HCT116 (cell line): ENCODE results near the gene SSR2. TPM values are rescaled to one million over a fixed set of nuclear protein-coding genes. Genes with fewer than 3 reads are reported as not detected.

Source experiments
- ATAC-seq: fragments of 200-7000 bp; cut with Tn5 transposase; 2 replicates; pipeline ENCODE4 v1.9.1; 2020; ENCODE audit warnings: mild to moderate bottlenecking, moderate library complexity
- BruUV-seq: library from RNA; stranded (reverse); fragments of 400-500 nt; replicated peaks from 2 replicates; lab custom pipeline; 2021; lab: Mats Ljungman, UMichigan
- CTCF ChIA-PET: fragments of 300-600 bp; sonication (Branson Sonifier 250); formaldehyde crosslinking; loops from one replicate; lab custom pipeline; 2021; ENCODE audit warnings: antibody characterized with exemption; lab: Charles Lee
- POLR2A ChIA-PET: fragments of 300-600, 350-600 bp; sonication (Branson Sonifier 250); formaldehyde crosslinking; loops from one replicate; lab custom pipeline; 2021; ENCODE audit warnings: antibody characterized with exemption; lab: Charles Lee
- RAD21 ChIA-PET, 2 experiments: fragments of 300-600 bp; sonication (Branson Sonifier 250); formaldehyde crosslinking; loops; one replicate each; lab custom pipeline; 2023; ENCODE audit warnings: low total read pairs in 2 of 2; ENCODE audit not compliant: uncharacterized antibody in 2 of 2, unreplicated experiment in 2 of 2, low non-redundant PET in 1 of 2; lab: Charles Lee
- DNase-seq: peaks from one replicate; pipeline ENCODE4 v3.0.0-alpha.2; 2010; ENCODE audit warnings: low read depth, low spot score
- H2AFZ ChIP-seq: fragments of 200-600 bp; shearing (Covaris generic), sonication (generic); 2 replicates; pipeline ENCODE4 v1.6.1; 2017; ENCODE audit warnings: low read depth, mixed run types, mixed read lengths, antibody characterized with exemption, low read length; ENCODE audit not compliant: poor library complexity, severe bottlenecking
- H3K27ac ChIP-seq: 2 replicates; pipeline ENCODE4 v1.5.1; 2012; ENCODE audit warnings: low read depth, low read length
- H3K27me3 ChIP-seq: fragments of 200-600 bp; sonication (generic); 2 replicates; pipeline ENCODE4 v1.6.1; 2016; ENCODE audit warnings: mixed run types, low read length, mixed read lengths; ENCODE audit not compliant: insufficient read depth
- H3K36me3 ChIP-seq, 2 experiments: fragments of 200-500 bp in 1 of 2; fragments of 200-600 bp in 1 of 2; sonication (Bioruptor generic) in 1 of 2; sonication (generic) in 1 of 2; 2 replicates each; pipeline versions ENCODE4 v1.5.1 to v1.6.1; 2014 to 2016; ENCODE audit warnings: low read length in 2 of 2, inconsistent platforms in 1 of 2, mixed read lengths in 1 of 2, mixed run types in 1 of 2; ENCODE audit not compliant: insufficient read depth in 2 of 2, control insufficient read depth in 1 of 2
- H3K4me1 ChIP-seq, 2 experiments: fragments of 200-600 bp in 1 of 2; sonication (generic) in 1 of 2; 2 replicates each; pipeline versions ENCODE4 v1.5.1 to v1.6.1; 2012 to 2017; ENCODE audit warnings: low read length in 2 of 2, inconsistent platforms in 1 of 2, mild to moderate bottlenecking in 1 of 2, mixed read lengths in 1 of 2, mixed run types in 1 of 2, moderate library complexity in 1 of 2; ENCODE audit not compliant: insufficient read depth in 2 of 2, control insufficient read depth in 1 of 2
- H3K4me2 ChIP-seq: fragments of 200-600 bp; sonication (generic); 2 replicates; pipeline ENCODE4 v1.6.1; 2017; ENCODE audit warnings: mixed run types, low read length, mixed read lengths
- H3K4me3 ChIP-seq, 2 experiments: fragments of 200-600 bp in 1 of 2; sonication (generic) in 1 of 2; replicated peaks in 1 of 2; 2 replicates each; pipeline ENCODE4 v1.5.1; 2011 to 2016; ENCODE audit warnings: low read length in 2 of 2, control low read depth in 1 of 2, low read depth in 1 of 2, mild to moderate bottlenecking in 1 of 2, mixed read lengths in 1 of 2, mixed run types in 1 of 2
- H3K79me2 ChIP-seq: fragments of 200-600 bp; sonication (generic); 2 replicates; pipeline ENCODE4 v1.6.1; 2017; ENCODE audit warnings: mild to moderate bottlenecking, mixed run types, low read length, moderate library complexity, mixed read lengths; ENCODE audit not compliant: insufficient read depth
- H3K9ac ChIP-seq: fragments of 200-600 bp; sonication (generic); 2 replicates; pipeline ENCODE4 v1.6.1; 2016; ENCODE audit warnings: low read length, mixed read lengths
- H3K9me2 ChIP-seq: fragments of 200-600 bp; sonication (generic), shearing (Covaris generic); 2 replicates; pipeline ENCODE4 v1.6.1; 2017; ENCODE audit warnings: mixed run types, mild to moderate bottlenecking, moderate library complexity; ENCODE audit not compliant: insufficient read depth
- H3K9me3 ChIP-seq, 2 experiments: fragments of 200-500 bp in 1 of 2; fragments of 200-600 bp in 1 of 2; sonication (Bioruptor generic) in 1 of 2; sonication (generic) in 1 of 2; 2 replicates each; pipeline ENCODE4 v1.6.1; 2014 to 2017; ENCODE audit warnings: low read length in 2 of 2, mixed read lengths in 2 of 2, inconsistent platforms in 1 of 2, low read depth in 1 of 2, mild to moderate bottlenecking in 1 of 2, mixed run types in 1 of 2, moderate library complexity in 1 of 2; ENCODE audit not compliant: control insufficient read depth in 1 of 2, insufficient read depth in 1 of 2
- H4K20me1 ChIP-seq: fragments of 200-600 bp; sonication (generic), shearing (Covaris generic); 2 replicates; pipeline ENCODE4 v1.6.1; 2017; ENCODE audit warnings: mixed run types, mild to moderate bottlenecking, moderate library complexity; ENCODE audit not compliant: insufficient read depth
- CEBPB ChIP-seq: IDR thresholded peaks from 2 replicates; pipeline ENCODE4 v1.6.1; 2012; ENCODE audit warnings: low read depth
- CTCF ChIP-seq, 3 experiments: fragments of 200-600 bp in 1 of 3; sonication (generic) in 1 of 3; IDR thresholded peaks in 2 of 3; conservative IDR thresholded peaks in 1 of 3; 2 replicates each; pipeline ENCODE4 v1.5.1; 2012 to 2017; ENCODE audit warnings: low read depth in 2 of 3, low read length in 2 of 3, antibody characterized with exemption in 1 of 3, borderline replicate concordance in 1 of 3, control low read depth in 1 of 3, mild to moderate bottlenecking in 1 of 3, mixed read lengths in 1 of 3, mixed run types in 1 of 3, moderate library complexity in 1 of 3; ENCODE audit not compliant: insufficient read depth in 1 of 3
- EGR1 ChIP-seq: IDR thresholded peaks from 2 replicates; pipeline ENCODE4 v1.6.1; 2012; ENCODE audit warnings: low read depth
- ELF1 ChIP-seq: IDR thresholded peaks from 2 replicates; pipeline ENCODE4 v1.6.1; 2012; ENCODE audit warnings: low read depth, borderline replicate concordance
- EZH2 ChIP-seq: fragments of 200-600 bp; sonication (generic); IDR thresholded peaks from 2 replicates; pipeline ENCODE4 v1.6.1; 2017; ENCODE audit warnings: antibody characterized with exemption, mixed run types
- EZH2phosphoT487 ChIP-seq: fragments of 200-600 bp; IDR thresholded peaks from 2 replicates; pipeline ENCODE4 v1.6.1; 2018; ENCODE audit warnings: antibody characterized with exemption, borderline replicate concordance
- FOSL1 ChIP-seq: IDR thresholded peaks from 2 replicates; pipeline ENCODE4 v1.6.1; 2012; ENCODE audit warnings: low read depth
- JUND ChIP-seq: IDR thresholded peaks from 2 replicates; pipeline ENCODE4 v1.6.1; 2012
- MAX ChIP-seq: IDR thresholded peaks from 2 replicates; pipeline ENCODE4 v1.6.1; 2012
- POLR2A ChIP-seq: IDR thresholded peaks from 2 replicates; pipeline ENCODE4 v1.7.0; 2011; ENCODE audit warnings: borderline replicate concordance; ENCODE audit not compliant: insufficient read depth, insufficient read length; ENCODE audit errors: extremely low read depth
- POLR2AphosphoS5 ChIP-seq: IDR thresholded peaks from 2 replicates; pipeline ENCODE4 v1.6.1; 2011; ENCODE audit warnings: mild to moderate bottlenecking, low read depth, low read length, moderate library complexity
- SIN3A ChIP-seq: IDR thresholded peaks from 2 replicates; pipeline ENCODE4 v1.6.1; 2012; ENCODE audit warnings: low read depth
- SP1 ChIP-seq: IDR thresholded peaks from 2 replicates; pipeline ENCODE4 v1.6.1; 2012; ENCODE audit warnings: low read depth
- SRF ChIP-seq: IDR thresholded peaks from 2 replicates; pipeline ENCODE4 v1.6.1; 2012; ENCODE audit warnings: low read depth
- TCF7L2 ChIP-seq: IDR thresholded peaks from 2 replicates; pipeline ENCODE4 v1.7.0; 2011; ENCODE audit warnings: borderline replicate concordance, inconsistent platforms; ENCODE audit not compliant: insufficient read depth, insufficient read length; ENCODE audit errors: extremely low read depth
- YY1 ChIP-seq: IDR thresholded peaks from 2 replicates; pipeline ENCODE4 v1.6.1; 2011; ENCODE audit warnings: low read length, low read depth, moderate library complexity, mild to moderate bottlenecking; ENCODE audit not compliant: insufficient replicate concordance; ENCODE audit errors: extremely low read depth
- ZFX ChIP-seq: fragments of 450-650 bp; IDR thresholded peaks from 2 replicates; pipeline ENCODE4 v1.6.1; 2017
- ZNF274 ChIP-seq: fragments of 200-500 bp; sonication (Bioruptor generic); IDR thresholded peaks from 2 replicates; pipeline ENCODE4 v1.6.1; 2014; ENCODE audit warnings: mild to moderate bottlenecking, low read depth, low read length, inconsistent platforms
- intact Hi-C: fragments of 100-400 bp; cut with micrococcal nuclease; formaldehyde crosslinking; loops from 2 replicates; pipeline ENCODE4 v1.10.0; 2022
- total RNA-seq: library from RNA; stranded (reverse); gene quantifications from one replicate; pipeline ENCODE4 v1.2.1, GENCODE V29; 2021; ENCODE audit not compliant: unreplicated experiment
- TF ChIP-seq, protein P1 (sequence below): IDR thresholded peaks from 2 replicates; pipeline ENCODE4 v1.6.1; 2011; ENCODE audit warnings: mild to moderate bottlenecking, low read length, moderate library complexity; ENCODE audit not compliant: insufficient replicate concordance; ENCODE audit errors: extremely low read depth
- TF ChIP-seq, protein P2 (sequence below): IDR thresholded peaks from 2 replicates; pipeline ENCODE4 v1.6.1; 2012

The SSR2 gene
- total RNA-seq, 1 experiment from 2014 or later, result 153 TPM

GRCh38 chr1:156056326-156056849 is 35.6 kb upstream of the SSR2 start:
- no peaks in the 10 kb centered on the region for H4K20me1 ChIP-seq
- no peak for ATAC-seq
- POLR2A ChIA-PET, result interaction anchor here (0.7 kb wide), 1 partner anchor 428 kb away, joined by 3 read pairs; no protein-coding TSS in a partner anchor
- TF ChIP-seq EGR1 (no peak), POLR2A (no peak), ZFX (no peak), TCF7L2 (no peak), CEBPB (no peak), SRF (no peak), POLR2AphosphoS5 (no peak), FOSL1 (no peak), SP1 (no peak), JUND (no peak), YY1 (no peak), EZH2phosphoT487 (no peak), MAX (no peak), CTCF (IDR thresholded peaks at IDR 0.05 in 2 of 3, conservative IDR thresholded peaks at IDR 0.05 in 1 of 3; ENCODE audit: borderline replicate concordance in 1 of 3, insufficient read depth in 1 of 3, low read depth in 2 of 3, low read length in 2 of 3) (no peak), ELF1 (no peak), ZNF274 (no peak), EZH2 (no peak), SIN3A (no peak)
- TF ChIP-seq, protein P1, sequence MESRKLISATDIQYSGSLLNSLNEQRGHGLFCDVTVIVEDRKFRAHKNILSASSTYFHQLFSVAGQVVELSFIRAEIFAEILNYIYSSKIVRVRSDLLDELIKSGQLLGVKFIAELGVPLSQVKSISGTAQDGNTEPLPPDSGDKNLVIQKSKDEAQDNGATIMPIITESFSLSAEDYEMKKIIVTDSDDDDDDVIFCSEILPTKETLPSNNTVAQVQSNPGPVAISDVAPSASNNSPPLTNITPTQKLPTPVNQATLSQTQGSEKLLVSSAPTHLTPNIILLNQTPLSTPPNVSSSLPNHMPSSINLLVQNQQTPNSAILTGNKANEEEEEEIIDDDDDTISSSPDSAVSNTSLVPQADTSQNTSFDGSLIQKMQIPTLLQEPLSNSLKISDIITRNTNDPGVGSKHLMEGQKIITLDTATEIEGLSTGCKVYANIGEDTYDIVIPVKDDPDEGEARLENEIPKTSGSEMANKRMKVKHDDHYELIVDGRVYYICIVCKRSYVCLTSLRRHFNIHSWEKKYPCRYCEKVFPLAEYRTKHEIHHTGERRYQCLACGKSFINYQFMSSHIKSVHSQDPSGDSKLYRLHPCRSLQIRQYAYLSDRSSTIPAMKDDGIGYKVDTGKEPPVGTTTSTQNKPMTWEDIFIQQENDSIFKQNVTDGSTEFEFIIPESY, result no peak
- TF ChIP-seq, protein P2, sequence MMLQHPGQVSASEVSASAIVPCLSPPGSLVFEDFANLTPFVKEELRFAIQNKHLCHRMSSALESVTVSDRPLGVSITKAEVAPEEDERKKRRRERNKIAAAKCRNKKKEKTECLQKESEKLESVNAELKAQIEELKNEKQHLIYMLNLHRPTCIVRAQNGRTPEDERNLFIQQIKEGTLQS, result no peak
- TF ChIP-seq, all 23 proteins: peak for 0
- H3K79me2 ChIP-seq, result peaks cover 31% of the 10 kb centered on the region
- no peak for DNase-seq
- H3K4me3 ChIP-seq, result no peak overlapping the region
- no peaks in the 10 kb centered on the region for H3K9me3 ChIP-seq
- H3K36me3 ChIP-seq, result no peaks in the 10 kb centered on the region; a peak in 1 of 4 replicates
- H3K4me2 ChIP-seq, result no peak overlapping the region; the same call in 1 of the 2 replicates
- no peaks in the 10 kb centered on the region for H3K27me3 ChIP-seq
- H3K9ac ChIP-seq, result no peak overlapping the region
- ChIA-PET CTCF (no interaction called here), RAD21 (no interaction called here)
- H3K4me1 ChIP-seq, result peaks cover 6 to 24% of the 10 kb centered on the region in 2 experiments; a peak in 3 of 4 replicates
- no peak overlapping the region for H3K27ac ChIP-seq
- BruUV-seq, result no TSS peak
- intact Hi-C loops, result no loop called here
- H3K9me2 ChIP-seq, result no peaks in the 10 kb centered on the region
- no peak overlapping the region for H2AFZ ChIP-seq
